HG02943 (cell line): ENCODE measurements around the gene TMPRSS3.

ENCODE experiments used
- ATAC-seq: cut with Tn5 transposase; IDR thresholded peaks from one replicate; pipeline ENCODE4 v1.9.1; 2021; ENCODE audit warnings: mild to moderate bottlenecking, low read depth, moderate library complexity; ENCODE audit not compliant: unreplicated experiment

Gene TMPRSS3

DNA sequence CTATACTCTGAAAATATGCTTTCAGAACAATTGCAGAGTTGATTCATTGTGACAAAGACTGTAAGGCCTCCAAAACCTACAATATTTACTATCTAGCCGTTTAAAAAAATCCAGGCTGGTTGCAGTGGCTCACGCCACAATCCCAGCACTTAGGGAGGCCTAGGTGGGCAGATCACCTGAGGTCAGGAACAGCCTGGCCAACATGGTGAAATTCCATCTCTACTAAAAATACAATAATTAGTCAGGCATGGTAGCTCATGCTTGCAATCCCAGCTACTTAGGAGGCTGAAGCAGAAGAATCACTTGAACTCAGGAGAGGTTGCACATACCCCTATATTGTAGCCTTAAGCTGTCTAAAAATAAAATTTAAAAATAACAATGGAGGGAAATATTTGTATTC lies 39.8 kb downstream of the TMPRSS3 start:
- ATAC-seq, result no peak

DNA sequence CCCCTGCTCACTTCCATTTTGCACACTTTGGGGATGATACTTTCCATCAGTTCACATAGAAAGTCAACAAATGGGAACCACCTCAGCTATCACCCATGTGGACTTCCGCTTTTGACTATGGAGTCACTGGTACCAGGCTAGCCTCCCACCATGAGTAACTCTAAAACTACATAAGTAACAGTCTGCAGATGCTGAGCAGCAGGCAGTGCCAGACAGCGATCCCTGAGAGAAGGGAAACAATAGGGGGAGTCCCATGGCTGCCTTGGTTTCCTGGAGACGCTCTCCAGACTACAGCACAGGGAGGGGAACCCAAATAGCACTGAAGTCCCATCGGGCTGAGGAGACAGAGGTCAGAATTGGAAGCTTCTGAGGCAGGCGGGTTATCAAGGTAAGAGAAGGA lies 42.2 kb downstream of the TMPRSS3 start:
- no peak for ATAC-seq

DNA sequence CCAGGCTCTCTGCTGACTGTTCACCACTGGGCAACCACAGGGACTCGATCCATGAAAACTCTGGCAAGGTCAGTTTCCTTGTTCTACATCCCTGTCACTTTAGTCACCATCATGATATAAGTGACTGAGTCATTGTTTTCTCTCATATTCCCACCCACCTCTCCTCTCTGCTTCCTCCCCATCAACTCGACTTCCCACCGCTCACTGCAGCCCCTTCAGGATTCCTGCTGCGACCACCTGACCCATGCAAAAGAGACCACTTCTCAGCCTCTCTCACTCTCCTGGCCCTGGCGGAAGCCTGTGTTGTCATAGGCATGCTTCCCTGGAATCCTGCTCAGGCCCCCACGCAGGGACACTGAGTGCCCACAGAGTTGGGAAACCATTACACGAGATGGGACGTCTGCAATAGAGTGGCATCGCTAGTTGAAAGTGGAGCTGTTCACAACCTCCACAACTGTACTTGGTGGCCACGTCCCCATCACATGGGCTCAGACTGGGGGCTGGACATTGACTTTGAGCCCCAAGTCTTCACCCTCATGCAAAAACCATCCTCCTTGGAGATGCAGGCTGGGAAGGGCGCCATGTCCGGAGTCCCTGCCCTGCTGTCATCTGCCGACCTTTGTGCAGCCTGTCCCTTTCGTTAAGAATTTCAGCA lies 43.3 kb downstream of the TMPRSS3 start:
- ATAC-seq, result no peak

DNA sequence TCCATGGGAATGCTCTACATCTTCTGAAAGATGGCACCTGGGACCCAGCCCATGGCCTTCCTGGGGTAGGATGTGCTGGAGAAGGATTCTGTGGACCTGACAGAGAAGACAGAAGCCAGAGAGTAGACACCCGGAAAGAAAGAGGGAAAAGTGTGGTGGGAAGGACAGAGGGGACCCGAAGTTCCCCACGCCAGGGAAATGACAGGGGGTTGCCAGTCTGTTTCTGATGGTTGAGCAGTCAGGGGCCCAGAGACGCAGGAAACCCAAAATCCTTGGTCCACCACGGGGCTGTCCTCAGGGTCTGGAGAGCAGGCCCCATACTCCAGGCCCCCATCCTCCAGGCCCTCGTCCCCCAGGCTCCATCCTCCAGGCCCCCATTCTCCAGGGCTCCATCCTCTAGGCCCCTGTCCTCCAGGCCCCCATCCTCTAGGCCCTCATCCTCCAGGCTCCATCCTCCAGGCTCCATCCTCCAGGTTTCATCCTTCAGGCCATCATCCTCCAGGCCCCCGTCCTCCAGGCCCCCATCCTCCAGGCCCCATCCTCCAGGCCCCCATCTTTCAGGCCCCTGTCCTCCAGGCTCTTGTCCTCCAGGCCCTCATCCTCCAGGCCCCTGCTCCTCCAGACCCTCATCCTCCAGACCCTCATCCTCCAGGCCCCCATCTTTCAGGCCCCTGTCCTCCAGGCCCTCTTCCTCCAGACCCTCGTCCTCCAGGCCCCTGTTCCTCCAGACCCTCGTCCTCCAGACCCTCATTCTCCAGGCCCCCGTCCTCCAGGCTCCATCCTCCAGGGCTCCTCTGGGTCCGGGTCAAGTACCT lies 44.0 kb downstream of the TMPRSS3 start:
- ATAC-seq, result no peak

DNA sequence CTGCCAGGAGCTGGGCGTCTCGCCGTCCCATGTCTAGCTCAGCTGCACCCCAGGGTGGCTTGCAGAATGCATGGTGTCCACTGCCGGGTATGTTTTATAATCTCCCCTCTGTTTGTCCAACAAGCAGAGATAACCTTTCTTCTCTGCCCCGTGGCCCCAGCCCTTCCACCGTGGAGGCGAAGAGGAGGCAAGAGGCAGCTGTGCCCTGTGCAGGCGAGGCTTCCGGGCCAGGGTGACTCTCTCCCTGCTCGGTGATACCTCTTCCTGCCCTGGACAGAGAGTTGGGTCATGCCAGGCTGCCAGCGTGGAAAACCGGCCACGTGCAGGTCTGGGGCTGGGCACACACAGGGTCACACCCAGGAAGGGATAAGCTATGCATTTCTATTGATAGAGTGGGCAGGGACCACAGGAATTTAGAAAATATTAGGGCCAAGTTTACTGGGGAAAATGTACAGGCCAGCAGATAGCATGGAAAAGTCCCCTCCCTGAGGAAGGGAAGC lies 44.9 kb downstream of the TMPRSS3 start, which contains the start of gene TFF2:
TSS of gene TFF2 (minus strand) at position 68 of the 500 bp plus-strand sequence. CDS start at position 31, 37 bp downstream.
- ATAC-seq, result no peak

DNA sequence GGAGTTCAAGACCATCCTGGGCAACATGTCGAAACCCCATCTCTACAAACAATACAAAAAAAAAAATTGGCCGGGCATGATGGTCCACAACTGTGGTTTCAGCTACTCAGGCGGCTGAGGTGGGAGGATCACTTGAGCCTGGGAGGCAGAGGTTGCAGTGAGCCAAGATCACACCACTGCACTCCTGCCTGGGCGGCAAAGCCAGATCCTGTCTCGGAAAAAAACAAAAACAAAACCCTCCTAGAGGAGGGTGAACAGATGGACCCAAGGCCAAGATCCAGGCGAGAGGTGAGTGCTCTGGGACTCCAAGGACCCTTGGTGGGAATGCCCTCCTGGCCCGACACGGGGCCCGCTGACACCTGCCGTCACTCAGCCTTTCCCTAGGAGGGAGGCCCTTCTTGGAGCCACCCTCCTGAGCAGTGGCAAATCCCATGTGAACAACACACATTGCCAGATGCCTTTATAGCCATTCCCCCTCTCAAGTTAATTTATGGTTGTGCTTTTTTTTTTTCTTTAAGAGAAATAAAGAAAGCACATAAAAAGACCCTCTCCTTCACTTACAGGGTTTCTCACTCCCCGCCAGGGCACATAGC lies 45.4 kb downstream of the TMPRSS3 start:
- ATAC-seq, result no peak

DNA sequence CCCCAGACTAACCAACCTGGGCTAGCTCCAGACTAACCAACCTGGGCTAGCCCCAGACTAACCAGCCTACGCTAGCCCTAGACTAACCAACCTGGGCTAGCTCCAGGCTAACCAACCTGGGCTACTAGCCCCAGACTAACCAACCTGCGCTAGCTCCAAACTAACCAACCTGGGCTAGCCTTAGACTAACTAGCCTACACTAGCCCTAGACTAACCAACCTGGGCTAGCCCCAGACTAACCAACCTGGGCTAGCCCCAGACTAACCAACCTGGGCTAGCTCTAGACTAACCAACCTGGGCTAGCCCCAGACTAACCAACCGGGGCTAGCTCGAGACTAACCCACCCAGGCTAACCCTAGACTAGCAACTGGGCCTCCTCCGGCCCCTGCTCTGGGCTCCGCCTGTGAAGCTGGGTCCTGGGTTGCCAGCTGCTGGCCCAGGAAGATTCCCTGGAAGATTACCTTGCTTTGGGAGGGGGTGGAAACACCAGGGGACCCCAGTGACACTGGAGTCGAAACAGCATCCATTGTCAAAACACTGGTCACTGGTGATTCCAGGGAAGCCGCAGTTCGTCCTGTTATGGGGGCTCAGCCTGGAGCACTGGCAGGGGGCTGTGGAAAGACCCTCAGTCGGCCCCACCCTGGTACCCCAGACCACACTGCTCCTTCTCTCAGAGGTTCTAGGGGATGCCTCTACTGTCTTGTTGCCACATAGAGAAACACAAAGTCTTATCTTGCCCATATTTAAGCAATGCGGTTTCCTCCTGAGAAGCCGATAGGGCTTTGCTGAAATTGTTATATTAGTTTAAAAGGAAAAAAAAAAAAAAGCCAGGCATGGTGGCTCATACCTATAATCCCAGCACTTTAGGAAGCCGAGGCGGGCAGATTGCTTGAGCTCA lies 46.2 kb downstream of the TMPRSS3 start:
- no peak for ATAC-seq

DNA sequence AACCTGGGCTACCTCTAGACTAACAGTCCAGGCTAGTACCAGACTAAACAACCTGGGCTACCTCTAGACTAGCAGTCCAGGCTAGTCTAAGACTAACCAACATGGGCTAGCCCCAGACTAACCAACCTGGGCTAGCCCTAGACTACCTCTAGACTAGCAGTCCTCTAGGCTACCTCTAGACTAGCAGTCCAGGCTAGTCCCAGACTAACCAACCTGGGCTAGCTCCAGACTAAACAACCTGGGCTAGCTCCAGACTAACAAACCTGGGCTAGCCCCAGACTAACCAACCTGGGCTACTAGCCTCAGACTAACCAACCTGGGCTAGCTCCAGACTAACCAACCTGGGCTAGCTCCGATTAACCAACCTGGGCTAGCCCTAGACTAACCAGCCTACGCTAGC lies 47.1 kb downstream of the TMPRSS3 start:
- no peak for ATAC-seq

DNA sequence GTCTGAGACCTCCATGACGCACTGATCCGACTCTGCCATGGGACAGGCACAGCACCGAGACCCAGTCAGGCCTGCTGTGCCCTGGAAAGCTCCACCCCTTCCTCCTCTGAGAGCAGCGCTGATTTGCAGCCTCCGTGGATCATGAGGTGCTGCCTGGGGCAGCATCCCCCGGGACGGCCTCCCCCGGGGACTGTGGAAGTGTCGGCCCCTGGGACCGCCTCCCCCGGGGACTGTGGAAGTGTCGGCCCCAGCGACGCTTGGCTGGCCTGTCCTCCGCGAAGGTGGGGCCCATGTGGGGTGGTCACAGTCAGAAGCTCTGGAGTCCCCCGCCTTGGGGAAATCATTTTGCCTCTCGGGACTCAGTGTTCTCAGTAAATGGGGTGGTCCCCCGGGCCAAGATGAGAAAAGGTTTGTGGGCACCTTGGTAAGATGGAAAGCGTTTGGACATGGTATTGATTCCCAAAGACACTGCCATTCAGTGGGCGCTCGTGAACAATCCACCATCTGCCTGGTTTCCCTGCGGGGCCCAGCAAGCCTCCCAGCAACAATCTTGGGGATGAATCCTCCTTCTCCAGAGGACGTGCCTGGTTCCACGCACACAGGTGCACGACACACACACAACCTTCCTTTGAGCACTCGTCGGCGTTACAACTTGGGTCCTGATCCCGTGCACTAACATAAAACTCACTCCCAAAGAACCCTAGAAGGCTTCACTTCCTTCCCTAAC lies 48.1 kb downstream of the TMPRSS3 start:
- ATAC-seq, result no peak

DNA sequence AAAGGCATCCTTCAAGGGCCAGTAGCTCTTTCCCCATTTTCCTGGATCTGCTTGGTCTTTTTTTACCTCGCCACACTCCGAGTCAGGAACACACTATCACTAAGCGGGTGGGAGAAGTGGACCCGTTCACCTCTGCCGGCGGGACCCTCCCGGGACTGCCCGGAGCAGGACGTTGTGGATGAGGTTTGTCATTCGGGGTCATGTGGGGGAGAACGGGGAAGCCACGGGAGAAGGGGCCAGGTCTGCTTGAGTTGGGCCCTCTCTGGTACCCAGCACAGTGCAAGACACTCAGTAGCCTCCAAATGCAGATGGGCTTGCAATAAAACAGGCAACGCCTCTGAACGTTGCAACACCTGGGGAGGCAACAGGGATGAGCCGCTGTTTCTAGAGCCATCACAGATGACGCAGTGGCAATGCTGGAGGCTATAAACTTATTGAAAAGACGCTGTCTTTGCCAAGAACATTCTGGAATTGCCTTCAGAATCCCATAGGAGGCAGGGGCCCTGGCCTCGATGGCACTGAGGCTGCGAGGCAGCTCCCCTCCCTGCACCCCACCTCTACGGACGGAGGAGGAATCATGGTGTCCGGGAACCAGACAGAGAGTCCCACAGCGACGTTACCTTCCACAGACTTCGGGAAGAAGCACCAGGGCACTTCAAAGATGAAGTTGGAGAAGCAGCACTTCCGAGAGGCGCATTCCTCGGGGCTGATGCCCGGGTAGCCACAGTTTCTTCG lies 48.8 kb downstream of the TMPRSS3 start:
- ATAC-seq, result no peak

DNA sequence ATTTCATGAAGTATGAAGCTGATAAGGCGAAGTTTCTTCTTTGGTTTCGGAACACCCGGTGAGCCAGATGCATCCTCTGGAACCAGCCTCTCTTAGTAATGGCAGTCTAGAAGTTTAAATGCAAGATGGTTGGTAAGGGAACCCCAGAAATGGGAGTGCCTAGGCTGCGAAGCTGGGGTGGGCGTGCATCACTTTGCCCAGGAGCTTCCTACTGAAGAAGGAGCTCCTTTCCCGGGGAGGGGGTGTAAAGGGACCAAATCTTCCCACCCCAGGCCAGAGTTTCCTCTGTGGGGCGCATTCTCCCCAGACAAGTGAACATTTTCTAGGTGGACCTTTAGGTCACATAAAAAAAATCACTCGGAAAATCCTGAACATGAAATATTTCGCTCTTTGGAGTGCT lies 49.4 kb downstream of the TMPRSS3 start:
- ATAC-seq, result no peak

DNA sequence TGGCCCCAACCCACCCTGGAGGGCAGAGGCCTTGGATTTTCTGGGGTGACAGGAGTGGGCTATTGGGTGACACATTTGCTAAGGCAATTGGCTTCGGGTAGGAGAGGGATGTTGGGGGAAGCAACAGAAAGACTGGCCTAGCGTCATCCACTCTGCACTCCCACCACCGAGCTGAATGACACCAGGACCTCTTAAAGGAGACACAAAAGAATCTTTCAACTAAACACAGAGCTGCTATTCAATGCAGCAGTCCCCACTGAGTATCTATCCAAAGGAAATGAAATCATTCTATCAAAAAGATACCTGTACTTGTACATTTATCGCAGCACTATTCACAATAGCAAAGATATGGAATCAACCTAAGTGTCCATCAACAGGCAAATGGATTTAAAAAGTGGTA lies 51.2 kb downstream of the TMPRSS3 start:
- ATAC-seq, result no peak

DNA sequence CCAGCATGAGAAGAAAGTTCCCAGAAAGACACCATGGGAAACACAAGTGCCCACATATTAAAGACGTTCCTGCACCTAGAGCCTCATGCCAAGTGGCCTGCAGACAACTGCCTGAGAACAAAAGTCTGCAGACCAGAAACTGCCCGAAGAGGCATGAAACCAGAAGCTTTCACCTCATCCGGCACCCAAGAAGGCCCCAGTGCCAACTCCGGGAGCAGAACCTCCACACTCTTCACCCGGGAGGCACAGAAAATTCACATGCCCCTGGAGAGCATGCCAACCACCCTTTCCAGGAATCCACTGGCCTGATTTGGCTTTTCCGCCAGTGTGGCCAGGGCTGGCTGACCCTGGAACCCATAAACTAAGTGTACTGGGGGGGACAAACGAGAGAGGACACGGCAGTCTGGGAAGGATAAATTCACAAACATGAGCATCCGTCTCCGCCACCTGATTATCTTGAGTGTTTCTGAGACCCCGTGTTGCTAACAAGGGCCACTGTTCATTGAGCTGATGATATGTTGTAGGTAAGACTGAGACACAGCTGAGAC lies 51.8 kb downstream of the TMPRSS3 start:
- ATAC-seq, result no peak

DNA sequence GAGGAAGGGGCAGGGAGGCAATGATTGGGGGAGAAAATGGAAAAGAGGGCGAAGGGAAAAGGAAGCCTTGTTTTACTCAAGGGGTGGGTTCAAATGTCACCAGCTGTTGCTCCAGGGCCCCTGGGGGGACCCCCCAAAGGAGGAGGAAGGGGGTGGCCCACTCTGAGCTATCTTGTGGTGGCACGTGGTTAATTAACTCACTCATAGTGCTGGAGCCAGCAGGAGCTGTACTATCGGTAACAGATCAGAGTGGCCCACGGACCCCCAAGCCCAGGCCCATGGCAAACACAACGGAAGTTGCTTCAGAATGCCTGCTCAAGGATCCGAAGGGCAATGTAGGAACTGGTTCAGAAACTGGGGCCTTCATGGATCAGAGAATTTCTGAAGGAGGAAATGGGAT lies 52.3 kb downstream of the TMPRSS3 start:
- ATAC-seq, result no peak

DNA sequence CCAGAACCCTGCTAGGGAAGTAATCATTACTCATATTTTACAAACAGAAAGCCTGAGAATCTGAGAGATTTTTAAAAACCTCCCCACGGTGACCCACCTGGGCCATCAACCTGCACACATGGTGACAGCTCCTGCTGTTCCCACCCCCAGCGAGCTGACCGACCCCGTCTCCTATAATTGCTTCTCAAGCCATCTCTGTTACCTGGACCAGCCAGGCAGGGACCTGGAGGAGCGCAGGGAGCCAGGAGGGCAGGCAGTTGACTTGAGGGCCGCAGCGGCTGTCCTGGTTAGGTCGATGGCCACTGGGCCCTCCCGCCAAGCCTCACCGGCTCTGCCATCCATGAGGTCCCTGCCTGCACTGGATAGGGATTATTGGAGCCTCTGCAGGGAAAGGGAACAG lies 52.8 kb downstream of the TMPRSS3 start:
- no peak for ATAC-seq

DNA sequence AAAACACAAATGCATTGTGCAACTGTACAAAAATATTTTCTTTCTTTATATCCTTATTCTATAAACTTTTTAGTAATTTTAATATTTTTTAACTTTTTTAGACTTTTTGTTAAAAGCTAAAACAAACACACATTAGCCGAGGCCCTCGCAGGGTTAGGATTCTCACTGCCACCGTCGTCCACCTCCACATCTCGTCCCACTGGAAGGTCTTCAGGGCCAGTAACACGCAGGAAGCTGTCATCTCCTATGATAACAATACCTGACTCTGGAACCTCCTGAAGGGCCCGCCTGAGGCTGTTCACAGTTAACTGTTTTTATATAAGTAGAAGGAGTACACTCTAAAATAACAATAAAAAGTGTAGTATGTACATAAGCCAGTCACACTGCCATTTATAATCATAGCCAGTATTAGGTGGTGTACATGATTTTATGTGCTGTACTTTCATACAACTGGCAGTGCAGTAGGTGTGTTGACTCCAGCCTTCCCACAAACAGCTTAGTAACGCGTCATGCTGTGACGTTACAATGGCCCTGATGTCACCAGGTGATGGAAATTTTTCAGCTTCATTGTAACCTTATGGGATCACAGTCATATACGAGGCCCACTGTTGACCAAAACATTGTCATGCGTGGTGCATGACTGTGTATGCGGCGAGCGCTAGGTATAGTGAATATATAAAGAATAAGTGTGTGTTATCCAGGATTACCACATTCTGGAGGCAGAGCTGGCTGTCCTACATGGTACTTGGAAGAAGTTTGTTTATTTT lies 53.9 kb downstream of the TMPRSS3 start:
- ATAC-seq, result no peak

DNA sequence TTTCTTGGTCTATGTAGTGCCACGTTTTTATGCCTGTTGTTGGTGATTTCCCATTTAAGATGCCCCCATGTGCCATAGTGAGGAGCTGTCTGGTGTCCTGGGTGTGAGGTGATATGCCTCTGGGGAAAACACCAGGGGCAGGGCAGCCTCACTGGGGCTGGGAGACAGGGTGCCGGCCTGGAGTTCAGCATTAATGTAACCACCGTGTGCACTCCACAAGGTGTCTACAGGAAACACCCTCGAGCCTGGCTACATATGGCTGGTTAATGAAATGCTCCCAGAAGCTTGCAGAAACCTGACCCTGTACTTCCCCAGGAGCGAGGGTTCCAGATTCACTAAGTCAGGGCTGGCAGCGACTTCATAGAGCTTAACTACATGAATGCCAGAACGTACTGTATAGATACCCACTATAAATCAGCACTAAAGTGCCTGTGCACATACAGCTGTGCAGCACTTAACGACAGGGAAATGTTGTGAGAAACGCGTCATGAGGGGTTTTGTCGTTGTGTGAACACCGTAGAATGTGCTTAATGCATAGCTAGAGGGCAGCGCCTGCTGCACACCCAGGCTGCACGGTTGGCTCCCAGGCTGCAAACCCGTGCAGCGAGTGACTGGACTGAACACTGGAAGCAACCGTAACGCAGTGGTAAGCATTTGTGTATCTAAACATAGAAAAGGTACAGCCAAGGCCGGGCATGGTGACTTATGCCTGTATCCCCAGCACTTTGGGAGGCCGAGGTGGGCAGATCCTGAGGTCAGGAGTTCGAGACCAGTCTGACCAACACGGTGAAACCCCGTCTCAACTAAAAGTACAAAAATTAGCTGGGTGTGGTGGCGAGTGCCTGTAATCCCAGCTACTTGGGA lies 55.4 kb downstream of the TMPRSS3 start:
- no peak for ATAC-seq
